Measurements from ENCODE around the gene THBS4. TPM values are rescaled to one million over a fixed set of nuclear protein-coding genes. Genes with fewer than 3 reads are reported as not detected.

The THBS4 gene
- total RNA-seq, 2 donors from 2014 or later: 13.6 to 50.5 TPM

GRCh38 chr5:80064124-80064523, 29.0 kb downstream of the THBS4 start:
- Histone ChIP-seq H3K4me1 (ENCODE audit: control insufficient read depth, insufficient read depth, low read length) (peaks cover 3% of the 10 kb centered on the region), H3K9ac (ENCODE audit: extremely low read depth, low read length, poor library complexity, severe bottlenecking) (no peak overlapping the region), H3K9me3 (ENCODE audit: control insufficient read depth, low read length) (no peaks in the 10 kb centered on the region), H3K36me3 (ENCODE audit: control insufficient read depth, insufficient read depth, low read length) (no peaks in the 10 kb centered on the region), H3K27me3 (ENCODE audit: control insufficient read depth, insufficient read depth, low read length, poor library complexity, severe bottlenecking) (no peaks in the 10 kb centered on the region), H3K4me3 (ENCODE audit: low read length) (no peak overlapping the region), H3K27ac (ENCODE audit: low read depth, low read length) (no peak overlapping the region)
- no peak for TF ChIP-seq CTCF (conservative IDR thresholded peaks at IDR 0.05)
- peaks cover 8% of the 10 kb centered on the region for H3K4me1 Mint-ChIP-seq
- DNase-seq: no peak
- no peak overlapping the region for H3K4me3 Mint-ChIP-seq
- no peak overlapping the region for H3K27ac Mint-ChIP-seq
- H3K36me3 Mint-ChIP-seq (ENCODE audit: low read depth): peaks cover 1% of the 10 kb centered on the region
- H3K27me3 Mint-ChIP-seq (ENCODE audit: insufficient read depth): peaks cover 7% of the 10 kb centered on the region
- H3K9me3 Mint-ChIP-seq: no peaks in the 10 kb centered on the region

- Histone ChIP-seq H3K4me3 (ENCODE audit: low read length) (no peak overlapping the region), H3K27ac (ENCODE audit: low read depth, low read length) (no peak overlapping the region), H3K4me1 (ENCODE audit: control insufficient read depth, insufficient read depth, low read length) (peaks cover 3% of the 10 kb centered on the region), H3K36me3 (ENCODE audit: control insufficient read depth, insufficient read depth, low read length) (no peaks in the 10 kb centered on the region), H3K27me3 (ENCODE audit: control insufficient read depth, insufficient read depth, low read length, poor library complexity, severe bottlenecking) (no peaks in the 10 kb centered on the region), H3K9me3 (ENCODE audit: control insufficient read depth, low read length) (no peaks in the 10 kb centered on the region), H3K9ac (ENCODE audit: extremely low read depth, low read length, poor library complexity, severe bottlenecking) (no peak overlapping the region)
- H3K4me1 Mint-ChIP-seq: peaks cover 8% of the 10 kb centered on the region
- no peaks in the 10 kb centered on the region for H3K9me3 Mint-ChIP-seq
- peaks cover 1% of the 10 kb centered on the region for H3K36me3 Mint-ChIP-seq (ENCODE audit: low read depth)
- no peak overlapping the region for H3K4me3 Mint-ChIP-seq
- no CpG with 5 or more reads among the region's 2 CpGs for WGBS, 2 experiments (ENCODE audit: insufficient coverage in 1 of 2, insufficient read length in 1 of 2)
- TF ChIP-seq CTCF (conservative IDR thresholded peaks at IDR 0.05): no peak
- H3K27ac Mint-ChIP-seq: no peak overlapping the region
- H3K27me3 Mint-ChIP-seq (ENCODE audit: insufficient read depth): peaks cover 7% of the 10 kb centered on the region
- DNase-seq: no peak
Observed at GRCh38 chr5:80067016-80067415, 31.9 kb downstream of the THBS4 start.

- no peak for TF ChIP-seq CTCF (conservative IDR thresholded peaks at IDR 0.05)
- Histone ChIP-seq H3K9ac (ENCODE audit: extremely low read depth, low read length, poor library complexity, severe bottlenecking) (no peak overlapping the region), H3K27ac (ENCODE audit: low read depth, low read length) (no peak overlapping the region), H3K4me3 (ENCODE audit: low read length) (no peak overlapping the region), H3K36me3 (ENCODE audit: control insufficient read depth, insufficient read depth, low read length) (no peaks in the 10 kb centered on the region), H3K4me1 (ENCODE audit: control insufficient read depth, insufficient read depth, low read length) (peaks cover 3% of the 10 kb centered on the region), H3K9me3 (ENCODE audit: control insufficient read depth, low read length) (no peaks in the 10 kb centered on the region), H3K27me3 (ENCODE audit: control insufficient read depth, insufficient read depth, low read length, poor library complexity, severe bottlenecking) (no peaks in the 10 kb centered on the region)
- peak; percentile 10 for DNase-seq
- H3K4me1 Mint-ChIP-seq: peaks cover 8% of the 10 kb centered on the region
- peaks cover 7% of the 10 kb centered on the region for H3K27me3 Mint-ChIP-seq (ENCODE audit: insufficient read depth)
- 96 to 100% methylated on average over 4 to 8 of the region's 8 CpGs for WGBS, 2 experiments (ENCODE audit: insufficient coverage in 1 of 2, insufficient read length in 1 of 2)
- H3K27ac Mint-ChIP-seq: no peak overlapping the region
- no peaks in the 10 kb centered on the region for H3K9me3 Mint-ChIP-seq
- peaks cover 1% of the 10 kb centered on the region for H3K36me3 Mint-ChIP-seq (ENCODE audit: low read depth)
- no peak overlapping the region for H3K4me3 Mint-ChIP-seq
Observed at GRCh38 chr5:80067531-80068245, 32.5 kb downstream of the THBS4 start.

Measured in endodermal cell (in vitro differentiated cells).